Measurements from ENCODE around the gene XPA. TPM values are rescaled to one million over a fixed set of nuclear protein-coding genes. Genes with fewer than 3 reads are reported as not detected.

The XPA gene
- total and polyA plus RNA-seq, 2 of the 13 experiments (the other 11 are each of a cell fraction or from before 2014, with no cell fraction given) = 2.3 to 15.2 TPM

- TF ChIP-seq MXD1 (CRISPR knock-in tag; IDR thresholded peaks at IDR 0.05) (no peak), ZNF788 (CRISPR knock-in tag; IDR thresholded peaks at IDR 0.05; ENCODE audit: borderline replicate concordance) (peak; percentile 75), WIZ (CRISPR knock-in tag; IDR thresholded peaks at IDR 0.05) (no peak), ZBTB39 (CRISPR knock-in tag; IDR thresholded peaks at IDR 0.05) (no peak), ZC3H4 (CRISPR knock-in tag; IDR thresholded peaks at IDR 0.05; ENCODE audit: borderline replicate concordance) (no peak), ZNF124 (CRISPR knock-in tag; IDR thresholded peaks at IDR 0.05) (no peak), ZNF839 (CRISPR knock-in tag; IDR thresholded peaks at IDR 0.05; ENCODE audit: borderline replicate concordance) (peak; percentile 49; the same call in 1 of the 2 replicates), ZBTB1 (CRISPR knock-in tag; IDR thresholded peaks at IDR 0.05; ENCODE audit: borderline replicate concordance) (no peak), RAD51 (IDR thresholded peaks at IDR 0.05; ENCODE audit: borderline replicate concordance) (no peak), ZNF879 (CRISPR knock-in tag; IDR thresholded peaks at IDR 0.05) (no peak), ZNF253 (CRISPR knock-in tag; IDR thresholded peaks at IDR 0.05; ENCODE audit: borderline replicate concordance) (peak; percentile 83), ZNF496 (CRISPR knock-in tag; IDR thresholded peaks at IDR 0.05; ENCODE audit: insufficient replicate concordance) (no peak), POLR2AphosphoS2 (IDR thresholded peaks at IDR 0.05; ENCODE audit: low read depth, low read length) (no peak)
- TF ChIP-seq, protein P1, sequence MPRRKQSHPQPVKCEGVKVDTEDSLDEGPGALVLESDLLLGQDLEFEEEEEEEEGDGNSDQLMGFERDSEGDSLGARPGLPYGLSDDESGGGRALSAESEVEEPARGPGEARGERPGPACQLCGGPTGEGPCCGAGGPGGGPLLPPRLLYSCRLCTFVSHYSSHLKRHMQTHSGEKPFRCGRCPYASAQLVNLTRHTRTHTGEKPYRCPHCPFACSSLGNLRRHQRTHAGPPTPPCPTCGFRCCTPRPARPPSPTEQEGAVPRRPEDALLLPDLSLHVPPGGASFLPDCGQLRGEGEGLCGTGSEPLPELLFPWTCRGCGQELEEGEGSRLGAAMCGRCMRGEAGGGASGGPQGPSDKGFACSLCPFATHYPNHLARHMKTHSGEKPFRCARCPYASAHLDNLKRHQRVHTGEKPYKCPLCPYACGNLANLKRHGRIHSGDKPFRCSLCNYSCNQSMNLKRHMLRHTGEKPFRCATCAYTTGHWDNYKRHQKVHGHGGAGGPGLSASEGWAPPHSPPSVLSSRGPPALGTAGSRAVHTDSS (CRISPR knock-in tag; conservative IDR thresholded peaks at IDR 0.05) = no peak
- TF ChIP-seq, protein P2, sequence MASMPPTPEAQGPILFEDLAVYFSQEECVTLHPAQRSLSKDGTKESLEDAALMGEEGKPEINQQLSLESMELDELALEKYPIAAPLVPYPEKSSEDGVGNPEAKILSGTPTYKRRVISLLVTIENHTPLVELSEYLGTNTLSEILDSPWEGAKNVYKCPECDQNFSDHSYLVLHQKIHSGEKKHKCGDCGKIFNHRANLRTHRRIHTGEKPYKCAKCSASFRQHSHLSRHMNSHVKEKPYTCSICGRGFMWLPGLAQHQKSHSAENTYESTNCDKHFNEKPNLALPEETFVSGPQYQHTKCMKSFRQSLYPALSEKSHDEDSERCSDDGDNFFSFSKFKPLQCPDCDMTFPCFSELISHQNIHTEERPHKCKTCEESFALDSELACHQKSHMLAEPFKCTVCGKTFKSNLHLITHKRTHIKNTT (CRISPR knock-in tag; IDR thresholded peaks at IDR 0.05) = no peak
- TF ChIP-seq, protein P3, sequence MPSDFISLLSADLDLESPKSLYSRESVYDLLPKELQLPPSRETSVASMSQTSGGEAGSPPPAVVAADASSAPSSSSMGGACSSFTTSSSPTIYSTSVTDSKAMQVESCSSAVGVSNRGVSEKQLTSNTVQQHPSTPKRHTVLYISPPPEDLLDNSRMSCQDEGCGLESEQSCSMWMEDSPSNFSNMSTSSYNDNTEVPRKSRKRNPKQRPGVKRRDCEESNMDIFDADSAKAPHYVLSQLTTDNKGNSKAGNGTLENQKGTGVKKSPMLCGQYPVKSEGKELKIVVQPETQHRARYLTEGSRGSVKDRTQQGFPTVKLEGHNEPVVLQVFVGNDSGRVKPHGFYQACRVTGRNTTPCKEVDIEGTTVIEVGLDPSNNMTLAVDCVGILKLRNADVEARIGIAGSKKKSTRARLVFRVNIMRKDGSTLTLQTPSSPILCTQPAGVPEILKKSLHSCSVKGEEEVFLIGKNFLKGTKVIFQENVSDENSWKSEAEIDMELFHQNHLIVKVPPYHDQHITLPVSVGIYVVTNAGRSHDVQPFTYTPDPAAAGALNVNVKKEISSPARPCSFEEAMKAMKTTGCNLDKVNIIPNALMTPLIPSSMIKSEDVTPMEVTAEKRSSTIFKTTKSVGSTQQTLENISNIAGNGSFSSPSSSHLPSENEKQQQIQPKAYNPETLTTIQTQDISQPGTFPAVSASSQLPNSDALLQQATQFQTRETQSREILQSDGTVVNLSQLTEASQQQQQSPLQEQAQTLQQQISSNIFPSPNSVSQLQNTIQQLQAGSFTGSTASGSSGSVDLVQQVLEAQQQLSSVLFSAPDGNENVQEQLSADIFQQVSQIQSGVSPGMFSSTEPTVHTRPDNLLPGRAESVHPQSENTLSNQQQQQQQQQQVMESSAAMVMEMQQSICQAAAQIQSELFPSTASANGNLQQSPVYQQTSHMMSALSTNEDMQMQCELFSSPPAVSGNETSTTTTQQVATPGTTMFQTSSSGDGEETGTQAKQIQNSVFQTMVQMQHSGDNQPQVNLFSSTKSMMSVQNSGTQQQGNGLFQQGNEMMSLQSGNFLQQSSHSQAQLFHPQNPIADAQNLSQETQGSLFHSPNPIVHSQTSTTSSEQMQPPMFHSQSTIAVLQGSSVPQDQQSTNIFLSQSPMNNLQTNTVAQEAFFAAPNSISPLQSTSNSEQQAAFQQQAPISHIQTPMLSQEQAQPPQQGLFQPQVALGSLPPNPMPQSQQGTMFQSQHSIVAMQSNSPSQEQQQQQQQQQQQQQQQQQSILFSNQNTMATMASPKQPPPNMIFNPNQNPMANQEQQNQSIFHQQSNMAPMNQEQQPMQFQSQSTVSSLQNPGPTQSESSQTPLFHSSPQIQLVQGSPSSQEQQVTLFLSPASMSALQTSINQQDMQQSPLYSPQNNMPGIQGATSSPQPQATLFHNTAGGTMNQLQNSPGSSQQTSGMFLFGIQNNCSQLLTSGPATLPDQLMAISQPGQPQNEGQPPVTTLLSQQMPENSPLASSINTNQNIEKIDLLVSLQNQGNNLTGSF (CRISPR knock-in tag; IDR thresholded peaks at IDR 0.05) = no peak
- TF ChIP-seq, protein P4, sequence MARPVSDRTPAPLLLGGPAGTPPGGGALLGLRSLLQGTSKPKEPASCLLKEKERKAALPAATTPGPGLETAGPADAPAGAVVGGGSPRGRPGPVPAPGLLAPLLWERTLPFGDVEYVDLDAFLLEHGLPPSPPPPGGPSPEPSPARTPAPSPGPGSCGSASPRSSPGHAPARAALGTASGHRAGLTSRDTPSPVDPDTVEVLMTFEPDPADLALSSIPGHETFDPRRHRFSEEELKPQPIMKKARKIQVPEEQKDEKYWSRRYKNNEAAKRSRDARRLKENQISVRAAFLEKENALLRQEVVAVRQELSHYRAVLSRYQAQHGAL (CRISPR knock-in tag; IDR thresholded peaks at IDR 0.05; ENCODE audit: not compliant biosample characterization) = no peak
Observed at GRCh38 chr9:97632985-97633858, 63.9 kb downstream of the XPA start, which contains the start of the genes NCBP1 and TSTD2 (continued).

Measured in HepG2 (cell line).